GM21529 (cell line): ENCODE results near the gene IFITM10.

ENCODE experiments used
- ATAC-seq: cut with Tn5 transposase; IDR thresholded peaks from one replicate; pipeline ENCODE4 v1.9.1; 2021; ENCODE audit not compliant: unreplicated experiment

Gene IFITM10

DNA sequence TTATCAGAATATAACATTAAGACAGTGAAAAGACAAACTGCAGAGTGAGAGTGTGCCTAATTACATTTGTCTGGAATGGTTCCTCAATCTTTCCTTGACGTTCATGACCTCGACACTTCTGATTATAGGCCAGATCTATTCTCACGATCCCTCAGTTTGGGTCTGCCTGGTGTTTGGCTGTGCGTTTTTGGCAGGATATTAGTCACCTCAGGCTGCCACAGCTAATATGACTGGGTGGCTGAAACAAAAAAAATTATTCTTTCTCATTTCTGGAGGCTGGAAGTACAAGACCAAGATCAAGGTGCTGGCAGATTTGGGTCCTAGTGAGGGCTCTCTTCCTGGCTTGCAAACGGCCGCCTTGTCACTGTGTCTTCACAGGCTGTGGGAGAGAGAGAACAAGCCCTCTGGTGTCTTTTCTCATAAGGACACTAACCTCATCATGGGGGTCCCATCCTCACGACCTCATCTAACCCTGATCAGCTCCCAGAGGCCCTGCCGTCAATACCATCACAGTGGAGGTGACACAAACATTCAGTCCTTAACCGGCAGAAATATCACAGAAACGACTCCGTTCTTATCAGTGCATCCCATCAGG, 23.2 kb downstream of the IFITM10 start:
- no peak for ATAC-seq

GRCh38 chr11:1719781-1720180, 30.6 kb downstream of the IFITM10 start:
- ATAC-seq, result no peak

GRCh38 chr11:1718326-1718725, 32.1 kb downstream of the IFITM10 start:
- ATAC-seq, result no peak

DNA sequence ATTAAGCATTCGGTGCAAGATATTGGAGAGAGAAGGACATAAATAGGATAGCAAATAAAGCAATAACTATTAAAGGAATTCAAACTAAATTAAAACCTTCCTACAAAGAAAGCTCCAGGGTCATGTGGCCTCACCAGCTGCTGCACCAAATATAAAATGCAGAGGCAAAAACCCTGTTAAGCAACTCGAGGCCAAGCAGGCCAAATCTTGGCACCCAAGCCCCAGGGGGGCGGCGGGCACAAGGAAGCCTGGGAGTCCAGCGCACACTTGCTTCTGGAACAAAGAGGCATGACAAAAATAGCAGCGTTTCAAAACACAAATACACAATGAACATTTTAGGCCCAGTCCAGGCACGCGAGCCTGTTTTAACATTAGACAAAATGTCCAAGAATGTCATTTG, 32.6 kb downstream of the IFITM10 start:
- no peak for ATAC-seq

DNA sequence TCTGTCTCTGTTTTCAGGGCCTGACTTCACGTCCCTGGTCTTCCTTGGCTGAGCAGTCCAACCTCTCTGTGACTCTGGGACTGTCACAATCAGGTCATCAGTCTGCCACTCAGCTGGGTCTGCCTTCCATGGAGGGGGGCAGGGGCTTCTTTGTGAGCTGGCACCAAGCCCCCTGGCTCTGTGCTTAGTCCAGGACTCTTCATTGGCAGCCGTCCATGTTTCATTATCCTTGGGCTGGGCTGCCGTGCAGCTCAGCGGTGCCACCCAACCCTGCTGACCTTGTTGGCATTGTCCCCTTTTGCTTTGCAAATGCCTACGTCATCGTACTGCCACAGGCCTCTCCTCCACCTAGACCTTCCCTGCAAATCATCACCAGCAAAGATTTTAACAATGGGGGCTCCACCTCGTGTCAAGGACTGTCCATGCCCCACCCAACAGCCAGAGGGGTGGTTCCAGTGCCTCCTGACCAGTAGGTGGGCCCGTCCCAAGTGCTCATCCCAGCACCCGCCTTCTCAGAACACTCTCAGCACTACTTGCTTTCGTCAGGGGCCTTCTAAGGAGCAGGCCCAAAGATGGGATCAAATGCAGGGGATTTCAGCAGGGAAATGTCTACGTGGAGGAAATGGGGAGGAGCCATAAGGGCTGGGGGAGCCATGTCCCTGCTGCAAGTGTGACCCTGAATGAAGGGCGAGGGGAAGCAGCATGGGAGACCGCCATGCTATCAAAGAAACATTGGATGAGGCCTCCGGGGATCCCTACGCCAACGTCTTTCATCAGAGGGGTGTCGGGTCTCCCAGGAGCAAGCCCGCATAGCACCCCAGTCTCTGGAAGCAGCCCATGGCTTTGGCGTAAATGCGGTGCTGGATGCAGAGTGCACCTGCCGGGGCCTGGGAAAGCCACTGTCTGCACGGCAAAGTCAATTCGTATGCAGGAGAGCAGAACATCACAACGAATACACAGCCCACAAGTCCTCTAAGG, 35.2 kb downstream of the IFITM10 start:
- ATAC-seq, result no peak

DNA sequence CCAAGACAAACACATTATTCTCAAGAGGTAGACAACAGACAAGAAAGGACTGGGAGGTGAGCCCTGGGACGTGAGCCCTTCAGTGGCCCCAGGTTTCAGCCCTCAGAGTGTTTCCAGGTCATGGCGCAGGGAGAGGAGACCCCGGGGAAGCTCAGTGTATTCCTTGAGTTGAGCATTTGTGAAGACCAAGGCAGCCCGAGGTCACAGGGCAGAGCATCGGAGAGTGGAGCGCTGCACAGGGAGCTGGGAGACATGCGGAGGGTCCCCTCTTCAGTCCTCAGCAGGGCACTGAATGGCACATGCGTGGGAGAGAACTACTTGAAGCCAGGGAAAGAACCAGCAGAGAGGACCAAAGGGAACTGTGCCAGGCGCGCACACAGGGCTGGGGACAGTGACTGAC, 41.7 kb downstream of the IFITM10 start:
- ATAC-seq, result no peak

DNA sequence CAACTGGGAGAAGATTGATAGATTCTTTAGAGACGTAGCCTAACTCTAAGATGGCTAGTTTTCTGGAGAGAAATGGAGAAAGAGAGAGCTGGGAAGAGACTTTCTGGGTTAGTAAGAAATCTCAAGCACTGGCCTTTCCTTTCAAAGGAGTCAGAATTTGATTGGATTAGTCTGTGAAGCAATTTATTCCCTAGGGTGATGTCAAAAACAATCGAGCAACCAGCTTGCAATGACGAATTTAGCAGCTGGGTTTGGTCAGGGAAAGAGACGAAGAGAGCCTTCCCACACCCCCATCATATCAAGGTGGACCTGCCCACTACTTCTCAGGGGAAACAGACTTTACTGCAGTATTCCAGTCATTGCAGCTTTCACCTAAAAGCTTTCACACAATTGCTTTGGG, 42.6 kb downstream of the IFITM10 start:
- no peak for ATAC-seq

GRCh38 chr11:1706634-1707400, 43.6 kb downstream of the IFITM10 start:
- no peak for ATAC-seq

GRCh38 chr11:1705126-1706052, 45.0 kb downstream of the IFITM10 start:
- ATAC-seq, result no peak

DNA sequence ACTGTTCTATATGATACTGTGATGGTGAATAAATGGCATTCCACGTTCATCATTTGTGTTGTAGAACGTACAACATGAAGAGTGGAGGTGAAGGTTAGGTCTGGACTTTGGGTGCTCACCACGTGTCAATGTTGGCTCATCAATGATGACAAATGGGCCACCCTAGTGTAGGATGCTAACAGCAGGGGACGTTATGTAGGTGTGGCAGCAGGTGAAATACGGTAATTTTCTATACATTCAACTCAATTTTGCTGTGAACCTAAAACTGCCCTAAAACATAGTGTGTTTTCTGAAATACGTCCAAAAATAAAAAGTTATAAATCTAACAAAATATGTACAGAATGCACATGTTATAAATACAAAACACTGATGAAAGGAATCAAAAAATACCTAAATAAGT, 47.2 kb downstream of the IFITM10 start:
- ATAC-seq, result no peak

GRCh38 chr11:1702506-1702905, 47.9 kb downstream of the IFITM10 start:
- no peak for ATAC-seq

- no peak for ATAC-seq
Observed at GRCh38 chr11:1701091-1701807, 49.1 kb downstream of the IFITM10 start.

- no peak for ATAC-seq
Observed at GRCh38 chr11:1699771-1700170, 50.6 kb downstream of the IFITM10 start.

DNA sequence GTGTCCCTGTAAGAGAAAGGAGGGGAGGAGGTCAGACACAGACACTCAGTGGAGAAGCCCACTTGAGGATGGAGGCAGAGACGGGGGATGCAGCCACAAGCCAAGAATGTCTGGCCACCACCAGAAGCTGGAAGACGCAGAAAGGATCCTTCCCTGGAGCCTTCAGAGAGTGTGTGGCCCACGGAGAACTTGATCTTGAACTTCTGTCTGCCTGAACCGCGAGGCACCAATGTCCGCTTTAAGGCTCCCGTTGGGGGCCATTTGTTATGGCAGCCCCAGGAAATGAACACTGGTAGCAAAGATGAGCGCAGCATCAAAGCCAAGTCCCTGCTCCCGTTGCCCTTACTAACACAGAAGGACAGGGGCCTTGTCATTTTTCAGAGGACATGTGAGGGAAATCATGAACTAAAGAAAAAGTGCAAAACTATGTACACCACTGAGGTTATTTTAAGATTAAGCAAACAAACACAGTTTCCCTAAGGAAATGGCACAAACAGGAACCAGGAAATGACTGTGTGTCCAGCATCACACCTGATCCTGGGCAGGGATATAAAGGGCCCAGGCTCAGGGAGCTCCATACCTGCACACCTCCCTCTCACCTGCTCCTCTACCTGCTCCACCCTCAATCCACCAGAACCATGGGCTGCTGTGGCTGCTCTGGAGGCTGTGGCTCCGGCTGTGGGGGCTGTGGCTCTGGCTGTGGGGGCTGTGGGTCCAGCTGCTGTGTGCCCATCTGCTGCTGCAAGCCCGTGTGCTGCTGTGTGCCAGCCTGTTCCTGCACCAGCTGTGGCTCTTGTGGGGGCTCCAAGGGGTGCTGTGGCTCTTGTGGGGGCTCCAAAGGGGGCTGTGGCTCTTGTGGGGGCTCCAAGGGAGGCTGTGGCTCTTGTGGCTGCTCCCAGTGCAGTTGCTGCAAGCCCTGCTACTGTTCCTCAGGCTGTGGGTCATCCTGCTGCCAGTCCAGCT, 53.5 kb downstream of the IFITM10 start, which contains the start of gene KRTAP5-6:
Gene KRTAP5-6 (plus strand): TSS at position 588 of the 963 bp plus-strand sequence. CDS start 51 bp downstream, at position 639.
- ATAC-seq, result no peak

DNA sequence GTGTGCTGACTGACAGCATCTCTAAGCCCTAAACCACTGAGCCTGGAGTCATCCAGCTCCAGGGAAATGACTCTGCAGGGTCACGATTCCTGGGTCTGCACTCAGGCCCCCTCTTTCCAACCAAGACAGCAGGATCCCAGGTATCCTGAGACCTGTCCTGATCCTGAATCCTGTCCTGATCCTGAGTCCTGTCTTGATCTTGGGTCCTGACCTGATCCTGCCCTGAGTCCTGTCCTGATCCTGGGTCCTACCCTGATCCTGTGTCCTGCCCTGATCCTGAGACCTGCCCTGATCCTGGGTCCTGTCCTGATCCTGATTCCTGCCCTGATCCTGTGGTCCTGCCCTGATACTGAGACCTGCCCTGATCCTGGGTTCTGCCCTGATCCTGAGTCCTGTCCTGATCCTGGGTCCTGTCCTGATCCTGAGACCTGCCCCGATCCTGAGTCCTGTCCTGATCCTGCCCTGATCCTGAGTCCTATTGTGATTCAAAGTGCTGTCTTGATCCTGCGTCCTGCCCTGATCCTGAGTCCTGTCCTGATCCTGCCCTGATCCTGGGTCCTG, 54.8 kb downstream of the IFITM10 start:
- ATAC-seq, result no peak

- ATAC-seq, result no peak
Observed at GRCh38 chr11:1694846-1695547, 55.4 kb downstream of the IFITM10 start.

DNA sequence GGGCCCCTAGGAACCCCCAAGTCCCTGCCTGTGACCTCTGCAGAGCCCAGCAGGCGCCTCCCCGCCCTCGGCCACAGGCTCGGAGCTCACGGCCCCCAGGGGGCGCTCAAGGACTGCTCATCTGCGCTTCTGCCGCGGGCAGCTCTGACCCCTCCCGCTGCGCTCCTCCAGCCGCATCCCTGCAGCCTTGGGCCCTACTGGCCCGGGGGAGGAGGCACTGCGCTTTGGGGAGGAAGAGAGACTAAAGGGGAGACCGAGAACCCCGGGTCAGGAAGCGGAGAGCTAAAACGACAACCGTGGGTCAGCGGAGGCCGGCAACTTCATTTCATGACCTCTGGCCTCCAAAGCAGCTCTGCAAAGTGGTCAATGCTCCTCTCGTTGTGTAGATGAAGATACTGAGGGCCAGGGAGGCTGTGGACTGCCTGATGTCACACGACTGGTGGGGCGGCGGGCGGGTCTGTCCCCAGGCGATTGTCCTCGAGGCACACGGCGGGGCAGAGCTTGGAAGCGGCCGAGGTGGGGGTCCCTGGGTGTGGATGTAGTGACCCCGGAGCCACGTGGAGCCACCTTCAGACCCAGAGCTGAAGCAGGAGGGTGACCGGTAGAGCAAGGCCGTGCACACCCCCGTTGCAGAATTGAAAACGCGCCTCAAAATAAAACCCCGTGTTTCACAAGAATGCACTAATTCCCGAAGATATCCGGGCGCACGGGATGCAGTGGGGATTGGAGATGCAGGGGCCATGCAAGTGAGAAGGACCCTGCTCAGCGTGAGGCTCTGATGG, 56.1 kb downstream of the IFITM10 start:
- ATAC-seq, result peak; percentile 57
